ENCODE results near the gene CYP27B1.
"Not testable (repeated sequence)": the region's sequence is repeated elsewhere in the genome, so short reads cannot be mapped to it uniquely, and the experiment has no call there.

- not testable (repeated sequence) for TF ChIP-seq CTCF, EP300 (IDR thresholded peaks at IDR 0.05)
Measured at GRCh38 chr12:57721846-57722608, 44.9 kb downstream of the CYP27B1 start.

Measured in upper lobe of left lung (tissue), 4 donors.